NB4 (cell line): Measurements from ENCODE around the gene ACOT2.
"Not testable (repeated sequence)": the region's sequence is repeated elsewhere in the genome, so short reads cannot be mapped to it uniquely, and the experiment has no call there.

Experiments
- MAX ChIP-seq: IDR thresholded peaks from 2 replicates; pipeline ENCODE4 v1.6.1; 2011; ENCODE audit warnings: low read depth, low read length
- MYC ChIP-seq: IDR thresholded peaks from 2 replicates; pipeline ENCODE4 v1.6.1; 2011; ENCODE audit warnings: low read depth, low read length
- POLR2A ChIP-seq: IDR thresholded peaks from 2 replicates; pipeline ENCODE4 v1.6.1; 2011; ENCODE audit warnings: mild to moderate bottlenecking; ENCODE audit not compliant: insufficient read length; ENCODE audit errors: extremely low read depth
- TF ChIP-seq, protein P1 (sequence below): IDR thresholded peaks from one replicate; pipeline ENCODE4 v1.5.1; 2012; ENCODE audit warnings: low read depth, low read length

DNA sequence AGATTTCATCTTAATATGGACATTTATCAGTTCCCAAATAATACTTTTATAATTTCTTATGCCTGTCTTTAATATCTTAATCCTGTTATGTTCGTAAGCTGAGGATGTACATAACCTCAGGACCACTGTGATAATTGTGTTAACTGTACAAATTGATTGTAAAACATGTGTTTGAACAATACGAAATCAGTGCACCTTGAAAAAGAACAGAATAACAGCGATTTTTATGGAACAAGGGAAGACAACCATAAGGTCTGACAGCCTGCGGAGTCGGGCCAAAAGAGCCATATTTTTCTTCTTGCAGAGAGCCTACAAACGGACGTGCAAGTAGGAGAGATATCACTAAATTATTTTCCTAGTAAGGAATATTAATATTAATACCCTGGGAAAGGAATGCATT lies 6.8 kb upstream of the ACOT2 start:
- not testable (repeated sequence) for TF ChIP-seq POLR2A, MAX, MYC
- TF ChIP-seq, protein P1, sequence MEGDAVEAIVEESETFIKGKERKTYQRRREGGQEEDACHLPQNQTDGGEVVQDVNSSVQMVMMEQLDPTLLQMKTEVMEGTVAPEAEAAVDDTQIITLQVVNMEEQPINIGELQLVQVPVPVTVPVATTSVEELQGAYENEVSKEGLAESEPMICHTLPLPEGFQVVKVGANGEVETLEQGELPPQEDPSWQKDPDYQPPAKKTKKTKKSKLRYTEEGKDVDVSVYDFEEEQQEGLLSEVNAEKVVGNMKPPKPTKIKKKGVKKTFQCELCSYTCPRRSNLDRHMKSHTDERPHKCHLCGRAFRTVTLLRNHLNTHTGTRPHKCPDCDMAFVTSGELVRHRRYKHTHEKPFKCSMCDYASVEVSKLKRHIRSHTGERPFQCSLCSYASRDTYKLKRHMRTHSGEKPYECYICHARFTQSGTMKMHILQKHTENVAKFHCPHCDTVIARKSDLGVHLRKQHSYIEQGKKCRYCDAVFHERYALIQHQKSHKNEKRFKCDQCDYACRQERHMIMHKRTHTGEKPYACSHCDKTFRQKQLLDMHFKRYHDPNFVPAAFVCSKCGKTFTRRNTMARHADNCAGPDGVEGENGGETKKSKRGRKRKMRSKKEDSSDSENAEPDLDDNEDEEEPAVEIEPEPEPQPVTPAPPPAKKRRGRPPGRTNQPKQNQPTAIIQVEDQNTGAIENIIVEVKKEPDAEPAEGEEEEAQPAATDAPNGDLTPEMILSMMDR: not testable (repeated sequence)
